UCSD-AML1 (cell line): ENCODE data around the gene ADSS2.
"Not testable (repeated sequence)": the region's sequence is repeated elsewhere in the genome, so short reads cannot be mapped to it uniquely, and the experiment has no call there.

Experiments used
- DNase-seq: peaks from one replicate; lab custom pipeline; 2025; ENCODE audit not compliant: unreplicated experiment; lab: John Stamatoyannopoulos, UW

Gene ADSS2

GRCh38 chr1:244367399-244368114 lies 84.2 kb downstream of the ADSS2 start:
- no peak for DNase-seq

GRCh38 chr1:244365809-244366208 lies 85.9 kb downstream of the ADSS2 start:
- no peak for DNase-seq

- DNase-seq: not testable (repeated sequence)
Measured at GRCh38 chr1:244365262-244365661, 86.4 kb downstream of the ADSS2 start.

- no peak for DNase-seq
Measured at GRCh38 chr1:244362476-244362875, 89.2 kb downstream of the ADSS2 start.

GRCh38 chr1:244361764-244362473 lies 89.8 kb downstream of the ADSS2 start:
- no peak for DNase-seq
